ENCODE data around the gene UVRAG.

Gene UVRAG

GRCh38 chr11:76162336-76163288 lies 347.6 kb downstream of the UVRAG start:
- in situ Hi-C loops (cut with HindIII; ENCODE audit: low pct_unique_long_range_greater_than_20kb, low sequenced_read_pairs) = no loop called here
- DNase-seq (ENCODE audit: low read depth in 1 of 2, low spot score in 1 of 2) = no peak
- TF ChIP-seq JUND (IDR thresholded peaks at IDR 0.05; ENCODE audit: low read depth) = no peak

- in situ Hi-C loops (cut with HindIII; ENCODE audit: low pct_unique_long_range_greater_than_20kb, low sequenced_read_pairs) = no loop called here
- no peak for TF ChIP-seq JUND (IDR thresholded peaks at IDR 0.05; ENCODE audit: low read depth)
- no peak for DNase-seq (ENCODE audit: low read depth in 1 of 2, low spot score in 1 of 2)
These were observed 348.4 kb downstream of the UVRAG start for GRCh38 chr11:76163289-76163880.

- TF ChIP-seq JUND (IDR thresholded peaks at IDR 0.05; ENCODE audit: low read depth) = no peak
- no peak for DNase-seq (ENCODE audit: low read depth in 1 of 2, low spot score in 1 of 2)
- in situ Hi-C loops (cut with HindIII; ENCODE audit: low pct_unique_long_range_greater_than_20kb, low sequenced_read_pairs) = no loop called here
These were observed 349.1 kb downstream of the UVRAG start for GRCh38 chr11:76164081-76164480.

GRCh38 chr11:76164861-76165751 lies 350.1 kb downstream of the UVRAG start:
- no peak for DNase-seq (ENCODE audit: low read depth in 1 of 2, low spot score in 1 of 2)

GRCh38 chr11:76166314-76166713 lies 351.3 kb downstream of the UVRAG start:
- DNase-seq (ENCODE audit: low read depth in 1 of 2, low spot score in 1 of 2) = no peak
- in situ Hi-C loops (cut with HindIII; ENCODE audit: low pct_unique_long_range_greater_than_20kb, low sequenced_read_pairs) = no loop called here
- TF ChIP-seq JUND (IDR thresholded peaks at IDR 0.05; ENCODE audit: low read depth) = no peak

More at GRCh38 chr11:76164861-76165751, 350.1 kb downstream of the UVRAG start:
- in situ Hi-C loops (cut with HindIII; ENCODE audit: low pct_unique_long_range_greater_than_20kb, low sequenced_read_pairs) = no loop called here
- TF ChIP-seq JUND (IDR thresholded peaks at IDR 0.05; ENCODE audit: low read depth) = no peak

GRCh38 chr11:76167590-76167989 lies 352.6 kb downstream of the UVRAG start:
- in situ Hi-C loops (cut with HindIII; ENCODE audit: low pct_unique_long_range_greater_than_20kb, low sequenced_read_pairs) = no loop called here
- TF ChIP-seq JUND (IDR thresholded peaks at IDR 0.05; ENCODE audit: low read depth) = no peak
- DNase-seq (ENCODE audit: low read depth in 1 of 2, low spot score in 1 of 2) = no peak

GRCh38 chr11:76169473-76169896 lies 354.5 kb downstream of the UVRAG start:
- in situ Hi-C loops (cut with HindIII; ENCODE audit: low pct_unique_long_range_greater_than_20kb, low sequenced_read_pairs) = no loop called here
- no peak for DNase-seq (ENCODE audit: low read depth in 1 of 2, low spot score in 1 of 2)
- no peak for TF ChIP-seq JUND (IDR thresholded peaks at IDR 0.05; ENCODE audit: low read depth)

GRCh38 chr11:76170468-76170867 lies 355.5 kb downstream of the UVRAG start:
- no peak for TF ChIP-seq JUND (IDR thresholded peaks at IDR 0.05; ENCODE audit: low read depth)
- DNase-seq (ENCODE audit: low read depth in 1 of 2, low spot score in 1 of 2) = no peak

GRCh38 chr11:76172583-76172982 lies 357.6 kb downstream of the UVRAG start:
- no peak for TF ChIP-seq JUND (IDR thresholded peaks at IDR 0.05; ENCODE audit: low read depth)
- in situ Hi-C loops (cut with HindIII; ENCODE audit: low pct_unique_long_range_greater_than_20kb, low sequenced_read_pairs) = no loop called here
- DNase-seq (ENCODE audit: low read depth in 1 of 2, low spot score in 1 of 2) = no peak

More at GRCh38 chr11:76170468-76170867, 355.5 kb downstream of the UVRAG start:
- in situ Hi-C loops (cut with HindIII; ENCODE audit: low pct_unique_long_range_greater_than_20kb, low sequenced_read_pairs) = no loop called here

GRCh38 chr11:76173663-76174062 lies 358.7 kb downstream of the UVRAG start:
- in situ Hi-C loops (cut with HindIII; ENCODE audit: low pct_unique_long_range_greater_than_20kb, low sequenced_read_pairs) = no loop called here
- TF ChIP-seq JUND (IDR thresholded peaks at IDR 0.05; ENCODE audit: low read depth) = no peak
- DNase-seq (ENCODE audit: low read depth in 1 of 2, low spot score in 1 of 2) = no peak

GRCh38 chr11:76174330-76174729 lies 359.3 kb downstream of the UVRAG start:
- in situ Hi-C loops (cut with HindIII; ENCODE audit: low pct_unique_long_range_greater_than_20kb, low sequenced_read_pairs) = no loop called here
- DNase-seq (ENCODE audit: low read depth in 1 of 2, low spot score in 1 of 2) = no peak
- TF ChIP-seq JUND (IDR thresholded peaks at IDR 0.05; ENCODE audit: low read depth) = no peak

- TF ChIP-seq JUND (IDR thresholded peaks at IDR 0.05; ENCODE audit: low read depth) = no peak
- in situ Hi-C loops (cut with HindIII; ENCODE audit: low pct_unique_long_range_greater_than_20kb, low sequenced_read_pairs) = no loop called here
- no peak for DNase-seq (ENCODE audit: low read depth in 1 of 2, low spot score in 1 of 2)
These were observed 360.8 kb downstream of the UVRAG start for GRCh38 chr11:76175783-76176182.
